GM18873 (cell line): ENCODE data around the gene HDDC2.

Experiments
- ATAC-seq: cut with Tn5 transposase; IDR thresholded peaks from one replicate; pipeline ENCODE4 v1.9.1; 2021; ENCODE audit warnings: mild to moderate bottlenecking, moderate library complexity, moderate number of reproducible peaks; ENCODE audit not compliant: unreplicated experiment, low FRiP score

The HDDC2 gene, protein sequence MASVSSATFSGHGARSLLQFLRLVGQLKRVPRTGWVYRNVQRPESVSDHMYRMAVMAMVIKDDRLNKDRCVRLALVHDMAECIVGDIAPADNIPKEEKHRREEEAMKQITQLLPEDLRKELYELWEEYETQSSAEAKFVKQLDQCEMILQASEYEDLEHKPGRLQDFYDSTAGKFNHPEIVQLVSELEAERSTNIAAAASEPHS

DNA sequence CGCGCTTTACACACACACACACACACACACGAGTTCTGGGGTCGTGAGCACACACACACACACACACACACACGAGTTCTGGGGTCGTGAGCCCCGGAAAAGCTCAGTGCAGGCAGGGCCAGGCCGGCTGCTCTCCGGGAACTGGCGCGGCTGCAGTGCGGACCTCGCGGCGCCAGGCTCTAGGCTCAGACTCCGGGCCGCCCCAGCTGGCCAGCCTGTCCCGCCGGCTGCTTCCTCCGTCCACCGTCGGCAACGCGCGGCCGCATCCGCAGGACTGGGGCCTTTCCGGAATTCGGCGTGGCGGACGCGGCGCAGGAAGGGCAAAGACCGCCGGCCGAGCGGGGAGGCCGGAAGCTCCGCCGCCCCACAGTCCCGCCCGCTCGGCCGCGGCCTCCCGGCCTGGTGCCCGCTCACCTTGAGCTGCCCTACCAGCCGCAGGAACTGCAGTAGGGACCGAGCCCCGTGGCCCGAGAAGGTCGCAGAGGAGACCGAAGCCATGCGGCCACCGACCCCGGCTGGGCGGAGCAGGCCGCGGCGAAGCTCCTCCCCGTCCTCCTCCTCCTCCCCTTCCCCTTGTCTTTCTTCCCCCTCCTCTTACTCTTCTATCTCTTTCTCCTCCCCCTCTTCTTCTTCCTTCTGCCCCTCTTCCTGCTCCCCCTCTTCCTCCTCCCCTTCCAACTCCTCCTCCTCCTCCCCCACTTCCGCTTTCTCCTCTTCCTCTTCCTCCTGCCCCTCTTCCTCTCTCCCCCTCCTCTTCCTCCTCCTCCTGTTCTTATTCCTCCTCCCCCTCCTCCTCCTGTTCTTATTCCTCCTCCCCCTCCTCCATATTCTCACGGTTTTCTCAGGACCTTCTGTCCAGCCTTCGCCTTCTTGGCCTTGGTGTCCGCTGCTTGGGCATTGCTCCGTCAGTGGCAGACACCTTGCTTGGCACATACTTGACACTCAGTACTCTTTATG lies at the start of gene HDDC2:
TSS of gene HDDC2 (minus strand) at position 533 of the 957 bp plus-strand sequence. CDS start at position 498, 35 bp downstream.
- ATAC-seq = peak; percentile 77

DNA sequence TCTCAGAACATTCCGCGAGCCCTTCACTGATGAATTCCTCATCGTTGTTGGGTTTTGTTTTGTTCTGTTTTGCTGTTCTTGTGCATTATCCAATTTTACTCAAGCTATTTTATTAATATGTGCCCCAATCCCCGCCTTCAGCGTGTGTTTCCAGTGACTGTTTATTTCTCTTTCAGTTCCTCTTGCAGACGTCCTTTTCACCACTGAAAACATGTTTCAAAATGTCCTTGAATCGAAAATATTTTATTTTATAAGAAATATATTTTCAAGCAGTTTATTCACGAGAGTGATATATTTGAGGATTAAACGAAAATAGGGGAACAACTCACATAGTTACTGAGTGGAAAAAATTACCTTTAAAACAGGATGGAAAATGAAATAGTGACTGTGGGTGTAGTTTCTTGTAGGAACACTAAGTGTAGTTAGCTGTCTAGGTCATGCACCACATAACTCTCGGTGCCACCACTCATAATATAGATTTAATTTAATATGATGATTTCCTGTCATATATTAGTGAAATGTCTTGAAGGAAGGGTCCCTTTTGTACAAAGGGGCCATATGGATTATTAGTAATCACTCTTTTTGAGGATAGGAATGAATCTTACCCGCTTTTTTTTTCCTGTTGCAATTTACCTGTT lies 45.3 kb upstream of the HDDC2 start:
- peak; percentile 84 for ATAC-seq

DNA sequence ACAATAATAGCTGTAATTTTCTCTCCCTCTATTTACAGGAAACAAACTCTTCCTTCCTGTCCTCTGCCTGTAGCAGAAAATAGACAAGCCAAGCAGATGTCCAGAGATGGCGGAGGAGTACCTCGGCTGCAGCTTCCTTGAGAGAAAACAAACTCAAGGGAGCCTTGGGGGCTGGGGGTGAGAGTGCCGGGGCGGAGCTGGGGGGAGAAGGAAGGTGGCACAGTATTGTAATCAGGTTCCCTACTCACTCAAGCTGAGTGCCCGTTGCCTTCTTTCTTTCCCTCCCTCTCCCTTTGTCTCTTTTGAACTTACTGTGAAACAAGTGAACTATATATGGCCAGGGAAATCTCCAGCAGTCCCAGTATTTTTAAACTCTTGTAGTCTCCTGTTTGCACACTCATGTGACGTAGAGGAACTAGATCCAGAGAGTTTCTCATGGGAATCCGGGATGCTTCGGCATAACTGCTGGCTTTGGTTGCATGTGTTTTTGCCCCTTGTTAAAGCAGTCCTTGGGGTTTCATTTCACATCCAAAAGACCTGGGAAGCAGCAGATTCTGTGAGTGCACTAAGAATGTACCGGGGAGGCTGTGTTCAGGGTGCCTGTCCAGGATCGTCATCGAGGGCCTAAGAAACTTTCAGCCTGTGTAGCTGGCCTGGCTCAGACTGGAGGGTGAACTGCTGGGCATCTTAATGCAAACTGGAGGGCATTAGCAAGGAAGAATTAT lies 44.6 kb upstream of the HDDC2 start:
- peak; percentile 46 for ATAC-seq

DNA sequence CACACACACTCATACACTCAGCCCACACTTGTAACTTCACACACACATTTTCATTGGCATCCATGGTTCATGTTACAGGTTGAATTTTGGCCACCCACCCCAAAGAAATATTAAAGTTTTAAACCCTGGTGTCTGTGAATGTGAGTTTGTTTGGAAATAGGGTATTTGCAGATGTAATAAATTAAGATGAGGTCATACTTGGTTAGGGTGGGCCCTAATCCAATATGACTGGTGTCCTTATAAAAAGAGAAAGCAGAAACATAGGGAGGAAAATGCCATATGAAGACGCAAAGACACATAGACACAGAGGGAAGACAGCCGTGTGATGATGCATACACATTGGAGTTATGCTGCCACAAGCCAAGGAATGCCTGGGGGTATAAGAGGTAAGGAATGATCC lies 39.7 kb upstream of the HDDC2 start:
- ATAC-seq = no peak

DNA sequence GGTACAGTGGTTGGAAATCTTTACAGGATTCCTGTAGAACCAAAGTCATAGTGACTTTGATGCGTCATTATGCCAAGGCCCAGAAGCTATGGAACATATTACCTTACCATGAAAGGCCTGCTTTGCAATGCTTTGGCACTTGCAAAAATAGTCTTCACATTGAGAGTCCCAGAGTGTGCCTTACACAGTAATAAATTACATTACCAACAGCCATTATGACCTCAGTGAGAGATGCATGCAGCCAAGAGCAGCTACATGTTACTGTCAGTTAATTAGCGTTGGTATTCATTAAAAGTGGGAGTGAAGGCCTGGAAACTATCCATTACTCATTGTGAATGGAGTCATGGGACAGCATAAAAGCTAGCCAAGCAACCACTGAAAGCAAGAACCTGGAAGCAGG lies 39.2 kb upstream of the HDDC2 start:
- ATAC-seq = no peak

DNA sequence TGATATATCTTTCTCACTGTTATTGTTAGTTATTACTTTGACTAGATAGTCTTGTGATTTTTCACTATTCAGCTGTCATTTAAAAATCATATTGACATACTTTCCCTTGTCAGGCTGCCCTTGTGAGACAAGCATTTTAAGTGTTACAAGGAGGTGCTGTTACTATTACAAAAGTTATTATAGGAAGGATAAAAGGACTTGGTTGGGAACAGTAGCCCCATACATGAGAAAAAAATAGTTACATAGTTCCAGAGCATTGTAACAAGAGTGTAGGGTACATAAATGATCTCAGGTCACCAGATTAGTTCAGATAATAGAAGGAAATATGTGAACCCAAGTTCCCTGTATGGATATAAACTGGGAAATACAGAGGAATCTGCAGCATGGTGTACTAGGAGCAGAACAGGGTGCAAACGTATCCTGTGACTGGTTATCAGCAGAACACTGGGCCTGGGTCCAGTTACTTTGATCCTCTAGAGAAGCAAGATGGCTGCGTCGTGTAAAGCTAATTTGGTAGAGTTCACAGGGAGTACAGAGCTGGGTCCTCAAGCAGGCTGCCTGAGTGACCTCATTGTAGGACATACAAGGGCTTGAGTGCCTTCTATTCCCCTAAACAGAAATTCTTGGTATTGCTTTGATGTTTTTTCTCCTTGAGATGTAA lies 38.5 kb upstream of the HDDC2 start:
- ATAC-seq = no peak

DNA sequence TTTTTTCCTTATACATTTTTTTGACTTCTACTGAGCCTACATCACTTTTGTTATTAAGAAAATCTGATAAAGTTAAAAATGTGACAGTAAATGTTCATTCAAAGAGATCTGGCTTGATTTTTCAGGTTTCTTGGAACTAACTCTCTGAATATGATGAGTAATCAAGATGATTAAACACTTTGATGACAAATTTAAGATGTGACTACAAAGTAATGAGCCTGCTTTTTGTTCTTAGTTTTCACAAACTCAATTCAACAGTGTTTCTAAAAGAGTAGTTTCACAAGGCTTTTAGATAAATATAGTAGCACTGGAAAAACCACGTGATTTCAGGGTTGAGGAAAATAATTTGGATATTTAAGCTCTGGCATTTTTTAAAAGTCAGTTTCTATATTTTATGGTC lies 37.9 kb upstream of the HDDC2 start:
- ATAC-seq = no peak

DNA sequence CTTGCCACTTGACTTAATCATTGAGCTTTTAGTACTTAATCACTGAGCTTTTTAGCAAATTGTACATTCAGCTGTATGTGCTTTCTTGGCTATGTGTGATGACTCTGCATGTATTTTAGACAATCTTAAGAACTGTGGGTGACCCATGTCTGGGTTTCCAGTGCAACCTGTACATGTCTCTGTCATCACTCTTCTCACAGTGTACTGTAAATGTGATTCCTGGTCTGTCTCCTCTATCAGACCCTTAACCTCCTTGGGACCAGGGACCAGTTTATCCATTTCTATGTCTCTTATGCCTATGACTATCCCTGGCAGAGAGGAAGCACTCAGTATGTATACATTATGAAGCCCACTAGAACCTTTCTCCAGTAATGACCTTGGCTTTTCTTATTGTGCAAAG lies 36.6 kb upstream of the HDDC2 start:
- no peak for ATAC-seq

DNA sequence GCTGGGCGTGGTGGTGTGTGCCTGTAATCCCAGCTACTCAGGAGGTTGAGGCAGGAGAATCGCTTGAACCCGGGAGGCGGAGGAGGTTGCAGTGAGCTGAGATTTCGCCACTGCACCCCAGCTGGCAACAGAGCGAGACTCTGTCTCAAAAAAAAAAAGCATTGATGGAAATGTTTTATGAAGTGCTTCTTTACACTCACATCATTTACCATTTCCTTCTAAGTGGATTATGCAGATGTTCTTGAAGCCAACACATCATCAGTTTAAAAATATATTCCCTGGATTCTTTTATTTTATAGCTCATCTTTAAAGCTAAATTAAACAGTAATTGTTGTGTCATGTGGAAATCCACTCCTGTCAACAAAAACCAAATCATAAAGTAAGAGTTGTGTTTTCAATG lies 35.9 kb upstream of the HDDC2 start:
- no peak for ATAC-seq

DNA sequence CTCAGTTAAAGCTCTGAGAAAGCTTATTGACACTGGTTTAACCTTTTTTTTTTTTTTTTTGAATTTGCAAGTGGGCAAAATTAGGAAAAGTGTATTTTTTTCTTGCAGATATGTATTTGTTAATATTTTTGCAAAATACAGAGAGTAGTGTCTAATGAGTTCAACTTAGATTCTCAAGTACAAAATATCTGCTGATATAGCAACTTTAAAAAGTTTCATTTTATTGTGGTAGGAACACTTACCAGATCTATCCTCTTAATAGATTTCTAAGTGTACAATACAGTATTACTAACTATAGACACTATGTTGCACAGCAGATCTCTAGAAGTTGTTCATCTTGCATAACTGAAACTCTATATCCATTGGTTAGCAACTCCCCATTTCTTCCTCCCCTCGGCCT lies 30.9 kb upstream of the HDDC2 start:
- ATAC-seq = no peak

DNA sequence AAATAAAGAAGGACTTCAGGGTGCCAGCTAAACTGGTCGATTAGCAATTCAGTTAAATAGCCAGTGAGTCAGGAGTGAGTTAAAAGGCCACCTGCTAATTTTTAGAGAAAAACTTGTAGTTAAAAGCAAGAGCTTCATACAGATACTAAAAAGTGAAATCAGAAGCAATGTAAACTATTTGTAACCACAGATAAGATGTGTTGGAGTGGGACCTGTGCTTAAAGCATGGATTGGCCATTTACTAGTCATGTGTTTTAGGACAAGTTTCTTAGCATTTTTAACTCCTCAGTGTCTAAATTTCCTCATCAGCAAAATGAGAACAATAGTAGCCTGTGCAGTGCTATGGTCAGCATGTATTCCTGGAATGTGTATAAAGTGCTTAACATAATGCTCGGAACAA lies 23.8 kb upstream of the HDDC2 start:
- no peak for ATAC-seq

DNA sequence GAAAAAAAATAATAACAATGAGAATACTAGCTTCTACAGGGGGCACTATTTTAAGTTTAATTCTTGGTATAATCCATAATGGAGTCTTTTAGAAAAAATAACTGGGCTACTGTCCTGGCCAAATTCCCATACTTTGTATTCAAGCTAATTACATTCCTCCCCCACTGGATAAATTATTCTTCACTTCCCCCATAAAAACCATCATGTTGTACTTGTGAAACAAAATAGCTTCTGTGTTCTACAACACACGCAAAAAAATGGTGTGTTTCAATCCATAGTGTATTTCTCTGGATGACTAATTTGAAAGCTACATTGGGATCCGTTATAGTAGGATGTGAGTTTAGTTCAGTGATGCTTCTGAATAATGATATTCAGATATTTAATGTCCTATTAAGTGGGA lies 21.6 kb upstream of the HDDC2 start:
- ATAC-seq = no peak

DNA sequence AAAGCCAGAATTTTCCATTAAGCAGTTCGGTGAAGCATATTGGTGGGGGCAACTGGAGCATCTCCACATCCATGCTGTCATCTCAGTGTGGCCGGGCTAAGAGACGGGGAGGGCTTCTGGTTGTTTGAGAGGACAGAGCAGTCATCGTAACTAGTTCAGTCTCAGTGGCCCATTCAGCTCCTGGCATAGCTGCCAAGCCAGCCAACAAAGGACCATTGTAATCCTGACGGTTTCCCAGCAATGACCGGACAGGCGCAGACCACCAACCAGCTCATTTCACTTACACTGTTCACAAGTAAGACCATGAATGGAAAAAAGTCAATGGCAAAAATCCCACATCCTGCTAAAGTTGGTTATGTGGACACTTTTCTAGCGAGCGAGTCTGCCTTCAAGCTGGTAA lies 14.9 kb upstream of the HDDC2 start:
- ATAC-seq = no peak

DNA sequence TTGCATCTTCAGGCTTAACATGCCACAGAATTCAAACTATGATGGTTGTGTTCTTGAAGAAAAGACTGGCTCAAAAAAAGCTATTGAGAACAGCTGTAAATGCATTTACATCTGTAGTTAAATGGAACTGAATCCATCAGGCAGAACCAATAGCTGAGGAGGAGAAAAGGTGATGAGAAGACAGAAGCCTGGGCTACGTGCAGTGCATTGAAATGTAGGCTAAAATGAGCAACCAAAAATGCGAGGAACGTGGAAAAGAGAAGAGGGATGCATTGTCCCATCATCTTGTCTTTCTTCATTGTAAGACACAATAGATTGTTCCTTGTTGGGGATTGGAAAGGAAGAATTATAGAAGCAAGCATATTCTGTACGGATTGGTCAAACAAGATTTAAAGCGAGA lies 13.8 kb upstream of the HDDC2 start:
- ATAC-seq = no peak

DNA sequence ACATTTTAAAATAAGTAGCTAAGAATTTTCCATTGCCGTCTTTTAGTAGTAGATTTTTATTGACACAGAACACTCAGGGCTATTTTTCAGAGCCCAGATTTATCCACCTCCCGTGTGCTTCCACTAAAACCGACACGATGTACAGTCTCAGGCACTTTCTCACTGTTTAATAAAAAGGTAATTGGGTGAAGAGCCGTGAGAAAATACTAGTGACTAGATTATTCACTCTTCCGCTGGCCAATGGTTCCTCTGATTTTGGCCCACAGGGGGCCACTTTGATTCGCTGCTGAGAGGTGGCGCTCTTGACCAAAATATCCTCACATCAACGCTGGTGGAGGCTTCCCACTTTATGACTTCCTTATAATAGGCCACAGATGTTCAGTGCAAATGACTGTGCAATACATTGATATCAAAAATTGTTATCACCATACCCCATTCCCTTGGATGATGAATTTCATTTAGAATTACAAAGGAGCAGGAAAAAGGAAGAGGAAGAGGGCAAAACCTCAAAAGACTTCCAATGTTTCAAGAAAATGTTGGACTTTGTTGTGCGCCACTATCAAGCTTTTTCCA lies 12.3 kb upstream of the HDDC2 start:
- peak; percentile 75 for ATAC-seq

DNA sequence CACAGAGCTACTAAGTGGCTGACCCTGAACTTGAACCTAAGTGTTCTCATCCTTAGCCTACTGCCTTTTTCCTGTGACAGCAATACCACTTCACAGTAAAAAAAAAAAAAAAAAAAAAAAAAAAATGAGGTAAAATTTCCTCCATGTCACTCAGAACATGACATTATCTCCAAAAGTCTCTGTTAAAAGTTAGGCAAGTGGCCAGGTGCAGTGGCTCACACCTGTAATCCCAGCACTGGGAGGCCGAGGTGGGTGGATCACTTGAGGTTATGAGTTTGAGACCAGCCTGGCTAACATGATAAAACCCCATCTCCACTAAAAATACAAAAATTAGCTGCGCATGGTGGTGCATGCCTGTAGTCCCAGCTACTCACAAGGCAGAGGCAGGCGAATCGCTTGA lies 11.2 kb upstream of the HDDC2 start:
- no peak for ATAC-seq

DNA sequence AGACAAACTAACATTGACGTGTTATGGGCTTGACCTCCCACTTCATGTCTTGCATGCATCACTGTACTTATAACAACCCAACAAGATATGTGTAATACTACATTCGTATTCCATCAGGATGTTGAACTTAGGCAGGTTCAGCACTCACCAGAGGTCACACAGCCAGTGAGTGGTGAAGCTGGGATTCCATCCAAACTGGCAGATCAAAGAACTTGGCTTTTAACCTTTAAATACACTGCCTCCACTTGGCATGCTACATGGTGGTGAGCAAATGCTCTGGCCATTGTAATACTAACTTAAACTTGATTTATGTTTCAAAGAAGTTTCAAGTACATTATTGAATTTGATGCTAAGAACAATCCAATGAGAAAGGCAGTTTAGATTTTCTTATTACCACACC lies 10.7 kb upstream of the HDDC2 start:
- ATAC-seq = no peak

DNA sequence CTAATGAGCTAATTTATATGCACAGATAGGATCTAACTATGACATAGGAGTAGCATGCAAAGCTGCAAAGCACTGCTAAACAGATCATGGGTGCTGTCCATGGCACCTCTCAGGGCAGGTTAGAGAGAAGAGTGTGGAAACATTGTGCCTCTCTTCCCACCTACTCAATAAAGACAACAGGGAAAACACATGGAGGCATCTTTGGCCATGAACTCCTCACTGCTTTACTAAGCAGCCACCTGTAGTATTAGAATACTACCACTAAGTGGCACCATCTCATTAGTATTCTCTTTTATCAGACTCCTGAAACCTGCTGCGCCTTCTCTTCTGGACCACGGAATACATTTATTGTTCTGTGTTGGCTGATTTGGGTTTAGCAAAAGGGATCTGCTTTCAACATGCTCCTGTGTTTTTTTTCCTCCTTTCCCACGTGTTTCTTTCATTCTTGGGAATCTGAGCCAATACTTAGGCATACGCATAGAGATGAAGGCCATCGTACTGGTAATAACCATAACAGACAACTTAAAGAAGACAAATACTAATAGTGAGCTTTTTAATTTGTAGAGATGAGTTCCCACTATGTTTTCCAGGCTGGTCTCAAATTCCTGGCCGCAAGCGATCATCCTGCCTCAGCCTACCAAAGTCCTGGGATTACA lies 9.4 kb upstream of the HDDC2 start:
- ATAC-seq = peak; percentile 76

DNA sequence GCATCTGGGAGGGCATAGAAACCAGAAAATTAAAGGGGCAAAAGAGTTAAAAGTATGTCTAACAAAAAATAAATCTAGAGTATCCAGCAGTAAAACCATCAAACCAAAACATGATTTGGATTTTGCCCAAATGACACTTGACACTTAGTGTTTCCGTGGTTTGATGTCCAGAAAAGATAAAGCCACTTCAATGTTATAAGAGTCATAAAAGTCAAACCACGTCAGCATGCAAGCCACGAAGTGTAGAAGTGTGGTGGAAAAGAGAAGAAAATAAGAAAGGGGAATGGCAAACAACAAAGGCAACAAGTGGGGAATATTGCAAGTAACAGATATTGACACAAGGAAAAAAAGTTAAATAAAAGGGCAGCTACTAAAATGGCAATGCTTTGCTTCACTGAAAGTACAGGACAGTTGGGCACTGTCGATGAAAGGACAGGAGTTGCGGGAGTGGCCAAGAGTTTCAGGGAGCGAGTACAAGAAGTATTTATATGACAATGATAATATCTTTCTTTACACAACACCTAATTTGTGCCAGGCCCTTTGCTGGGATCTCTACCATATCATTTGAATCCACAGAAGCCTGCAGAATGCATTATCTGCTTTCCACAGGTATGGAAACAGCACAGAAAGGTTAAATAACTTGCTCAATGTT lies 6.3 kb upstream of the HDDC2 start:
- ATAC-seq = no peak
